Right lobe of liver (tissue), 4 donors: ENCODE results near the gene ZC3H12D.

ENCODE experiments used
- CTCF ChIP-seq, 4 donors: fragments of 200-600 bp in 3 of 4; fragments of 450-650 bp in 1 of 4; IDR thresholded peaks; one replicate each; pipeline versions ENCODE4 v1.5.1 to v1.8.0; 2016 to 2022; ENCODE audit warnings: antibody characterized with exemption in 4 of 4, mild to moderate bottlenecking in 2 of 4
- POLR2A ChIP-seq: fragments of 450-650 bp; IDR thresholded peaks from one replicate; pipeline ENCODE4 v1.6.1; 2017; ENCODE audit warnings: antibody characterized with exemption, mild to moderate bottlenecking
- donor health status: DM: no; HTN: no; CAD: no.
- donor health status: DM: no; HTN: no; CAD: no.
- donor health status: DM: no; HTN: yes; CAD: no.

GRCh38 chr6:149473080-149474052, 11.4 kb downstream of the ZC3H12D start:
- no peak for TF ChIP-seq POLR2A
- TF ChIP-seq CTCF (IDR thresholded peaks at IDR 0.05), result no peak
